Kidney epithelial cell (primary cell): Measurements from ENCODE around the gene FMO3. TPM values are rescaled to one million over a fixed set of nuclear protein-coding genes. Genes with fewer than 3 reads are reported as not detected.

ENCODE experiments used
- DNase-seq: peaks from one replicate; pipeline ENCODE4 v3.0.0-alpha.2; 2010; ENCODE audit warnings: low read depth
- H3K27me3 ChIP-seq: 2 replicates; pipeline ENCODE4 v1.6.0; 2011; ENCODE audit warnings: low read length; ENCODE audit not compliant: control insufficient read depth, insufficient read depth
- H3K36me3 ChIP-seq: 2 replicates; pipeline ENCODE4 v1.5.1; 2011; ENCODE audit warnings: low read length; ENCODE audit not compliant: control insufficient read depth, insufficient read depth
- H3K4me3 ChIP-seq: 2 replicates; pipeline ENCODE4 v1.5.1; 2011; ENCODE audit warnings: low read depth, mild to moderate bottlenecking, control low read depth, low read length
- total RNA-seq: library from RNA; depleted of rRNA; stranded (reverse); fragments of >200 nt; gene quantifications from 2 replicates; pipeline ENCODE4 v1.2.3, GENCODE V29; 2015
- TF ChIP-seq, protein P1 (sequence below): IDR thresholded peaks from 2 replicates; pipeline ENCODE4 v1.5.1; 2011; ENCODE audit warnings: mild to moderate bottlenecking, moderate library complexity, low read length, control low read depth, inconsistent platforms; ENCODE audit not compliant: insufficient read depth, poor library complexity, severe bottlenecking

Gene FMO3
- total RNA-seq: not detected in 2 replicates

DNA sequence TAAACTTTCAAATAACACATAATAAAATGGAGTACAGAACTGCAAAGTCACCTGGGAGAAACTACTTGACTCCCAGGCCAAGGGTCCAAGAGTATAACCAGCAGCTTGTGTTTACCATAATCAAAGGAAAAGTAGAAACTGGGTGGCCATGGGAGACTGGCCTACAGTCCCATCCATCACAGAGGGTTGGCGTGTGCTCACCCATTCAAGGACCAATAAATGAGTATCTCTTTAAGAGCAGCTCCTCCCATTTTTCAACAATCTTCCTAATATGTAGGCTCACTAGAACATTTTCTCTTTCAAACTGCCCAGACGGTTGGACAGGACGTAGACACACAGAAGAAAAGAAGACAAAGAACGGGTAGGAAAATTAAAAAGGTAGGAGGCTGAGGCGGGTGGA, at the start of gene FMO3:
TSS of gene FMO3 (plus strand) at position 302 of the 400 bp plus-strand sequence. CDS start 1,754 bp downstream, outside the sequence.
- no peak for DNase-seq
- H3K4me3 ChIP-seq: no peak within 1 kb of the TSS
- no peaks in the 10 kb centered on the region for H3K27me3 ChIP-seq
- no peaks in the 10 kb centered on the region for H3K36me3 ChIP-seq
- TF ChIP-seq, protein P1, sequence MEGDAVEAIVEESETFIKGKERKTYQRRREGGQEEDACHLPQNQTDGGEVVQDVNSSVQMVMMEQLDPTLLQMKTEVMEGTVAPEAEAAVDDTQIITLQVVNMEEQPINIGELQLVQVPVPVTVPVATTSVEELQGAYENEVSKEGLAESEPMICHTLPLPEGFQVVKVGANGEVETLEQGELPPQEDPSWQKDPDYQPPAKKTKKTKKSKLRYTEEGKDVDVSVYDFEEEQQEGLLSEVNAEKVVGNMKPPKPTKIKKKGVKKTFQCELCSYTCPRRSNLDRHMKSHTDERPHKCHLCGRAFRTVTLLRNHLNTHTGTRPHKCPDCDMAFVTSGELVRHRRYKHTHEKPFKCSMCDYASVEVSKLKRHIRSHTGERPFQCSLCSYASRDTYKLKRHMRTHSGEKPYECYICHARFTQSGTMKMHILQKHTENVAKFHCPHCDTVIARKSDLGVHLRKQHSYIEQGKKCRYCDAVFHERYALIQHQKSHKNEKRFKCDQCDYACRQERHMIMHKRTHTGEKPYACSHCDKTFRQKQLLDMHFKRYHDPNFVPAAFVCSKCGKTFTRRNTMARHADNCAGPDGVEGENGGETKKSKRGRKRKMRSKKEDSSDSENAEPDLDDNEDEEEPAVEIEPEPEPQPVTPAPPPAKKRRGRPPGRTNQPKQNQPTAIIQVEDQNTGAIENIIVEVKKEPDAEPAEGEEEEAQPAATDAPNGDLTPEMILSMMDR: no peak

DNA sequence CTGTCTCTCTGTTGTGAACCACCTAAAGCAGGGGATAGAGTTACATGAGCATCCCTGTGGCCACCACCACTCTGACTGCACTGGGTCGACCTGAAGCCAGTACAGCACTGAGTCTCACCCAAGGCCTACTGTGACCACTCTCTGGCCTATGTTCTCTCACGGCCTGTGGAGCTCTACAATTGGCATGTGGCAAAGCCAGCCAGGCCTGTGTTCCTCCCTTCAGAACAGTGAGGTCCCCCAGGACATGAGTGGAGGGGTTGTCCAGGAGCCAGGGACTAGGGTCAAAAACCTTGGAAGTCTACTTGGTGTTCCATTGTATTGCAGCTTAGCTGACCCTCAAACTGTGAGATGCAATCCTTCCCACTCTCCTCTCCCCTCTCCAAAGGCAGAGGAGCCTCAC, 42.7 kb upstream of the FMO3 start:
- H3K27me3 ChIP-seq: no peaks in the 10 kb centered on the region
- no peak overlapping the region for H3K4me3 ChIP-seq
- DNase-seq: no peak
- TF ChIP-seq, protein P1: no peak
- no peaks in the 10 kb centered on the region for H3K36me3 ChIP-seq

DNA sequence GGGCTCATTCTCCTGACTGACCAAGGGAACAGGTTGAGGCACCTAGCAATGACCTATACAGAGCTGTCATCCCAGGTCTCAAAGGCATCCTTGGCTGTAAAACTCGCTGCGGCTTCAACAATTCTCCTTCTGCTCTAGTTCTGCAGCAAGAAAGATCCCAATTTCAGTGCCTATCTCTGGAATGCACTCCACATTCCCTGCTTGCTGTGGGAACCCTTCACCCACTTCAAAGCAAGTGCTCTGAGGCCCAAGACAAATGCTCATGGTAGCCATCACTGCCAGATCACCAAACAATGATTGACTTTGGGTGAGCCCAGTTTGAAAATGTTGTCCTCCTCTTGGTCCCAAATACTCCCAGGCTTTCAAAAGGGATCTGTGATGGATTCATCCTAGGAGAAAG, 37.7 kb upstream of the FMO3 start:
- TF ChIP-seq, protein P1: no peak
- H3K4me3 ChIP-seq: no peak overlapping the region
- H3K27me3 ChIP-seq: no peaks in the 10 kb centered on the region
- no peak for DNase-seq
- H3K36me3 ChIP-seq: no peaks in the 10 kb centered on the region

DNA sequence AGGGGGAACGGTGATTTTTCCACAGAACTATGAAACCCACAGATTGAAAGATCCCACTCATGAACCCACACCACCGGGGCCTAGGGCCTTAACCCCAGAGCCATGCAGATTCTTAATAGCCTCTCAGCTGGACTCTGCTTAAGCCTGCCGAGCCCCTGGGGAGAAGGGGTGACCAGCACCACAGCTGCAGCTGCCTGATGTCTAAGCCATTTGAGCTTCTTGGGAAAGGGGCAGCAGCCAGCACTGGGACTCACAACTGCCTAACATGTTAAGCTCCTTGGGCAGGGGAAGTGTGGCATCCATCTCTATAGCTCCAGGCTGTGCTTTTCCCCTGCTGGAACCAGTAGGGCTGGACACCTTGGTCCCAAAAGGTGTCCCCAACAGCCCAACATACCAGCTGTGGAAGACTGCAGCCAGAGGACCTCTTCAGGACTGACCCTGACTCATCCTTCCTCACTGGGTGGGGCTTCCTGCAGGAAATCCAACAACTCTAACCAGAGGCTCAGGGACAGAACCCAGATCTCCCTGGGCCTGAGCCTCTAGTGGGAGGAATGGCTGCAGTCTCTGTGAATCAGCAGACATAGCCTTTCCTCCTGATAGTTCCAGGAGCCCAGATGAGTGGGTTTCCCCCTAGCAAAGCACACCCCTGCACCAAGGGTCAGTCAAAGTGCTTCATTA, 34.6 kb upstream of the FMO3 start:
- Histone ChIP-seq H3K36me3 (no peaks in the 10 kb centered on the region), H3K27me3 (no peaks in the 10 kb centered on the region), H3K4me3 (no peak overlapping the region)
- TF ChIP-seq, protein P1: no peak
- DNase-seq: no peak

DNA sequence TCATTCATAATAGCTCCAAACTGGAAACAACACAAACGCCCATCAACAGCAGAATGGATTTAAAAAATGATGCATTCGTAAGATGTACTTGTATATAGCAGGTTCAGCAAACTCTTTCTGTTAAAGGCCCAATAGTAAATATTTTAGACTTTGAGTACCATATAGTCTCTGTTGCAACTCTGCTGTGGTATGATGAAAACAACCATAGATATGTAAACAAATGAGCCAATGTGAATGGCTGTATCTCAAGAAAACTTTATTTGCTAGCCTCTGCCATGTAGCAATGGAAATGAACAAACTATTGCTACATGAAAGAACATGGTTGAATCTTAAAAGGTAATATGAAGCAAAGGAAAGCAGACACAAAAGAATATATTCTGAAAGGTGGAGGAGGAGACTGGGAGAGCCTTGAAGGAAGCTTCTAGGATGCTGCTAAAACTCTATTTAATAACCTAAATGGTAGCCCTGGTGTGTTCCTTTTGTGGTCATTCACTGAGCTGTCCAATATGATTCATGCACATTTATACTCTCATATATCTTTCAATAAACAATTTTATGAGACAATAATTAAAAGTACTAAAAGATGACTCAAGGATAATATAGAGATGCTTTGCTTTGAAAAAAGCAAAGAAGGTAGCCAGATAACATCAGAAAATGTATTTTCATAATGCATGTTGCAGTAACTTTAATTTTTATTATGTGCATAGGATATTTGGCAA, 29.1 kb upstream of the FMO3 start:
- no peak for DNase-seq
- TF ChIP-seq, protein P1: no peak
- Histone ChIP-seq H3K27me3 (no peaks in the 10 kb centered on the region), H3K4me3 (no peak overlapping the region), H3K36me3 (no peaks in the 10 kb centered on the region)
